SW480 (cell line): ENCODE data around the gene CSNK1A1.
"Not testable (repeated sequence)": the region's sequence is repeated elsewhere in the genome, so short reads cannot be mapped to it uniquely, and the experiment has no call there.

ENCODE experiments used
- DNase-seq: peaks from one replicate; pipeline ENCODE4 v3.0.0-alpha.2; 2016; ENCODE audit warnings: low spot score

CSNK1A1 gene

GRCh38 chr5:149490599-149491485, 60.4 kb downstream of the CSNK1A1 start:
- no peak for DNase-seq

GRCh38 chr5:149489605-149490037, 61.6 kb downstream of the CSNK1A1 start:
- no peak for DNase-seq

- no peak for DNase-seq
Measured at GRCh38 chr5:149488645-149489306, 62.5 kb downstream of the CSNK1A1 start.

DNA sequence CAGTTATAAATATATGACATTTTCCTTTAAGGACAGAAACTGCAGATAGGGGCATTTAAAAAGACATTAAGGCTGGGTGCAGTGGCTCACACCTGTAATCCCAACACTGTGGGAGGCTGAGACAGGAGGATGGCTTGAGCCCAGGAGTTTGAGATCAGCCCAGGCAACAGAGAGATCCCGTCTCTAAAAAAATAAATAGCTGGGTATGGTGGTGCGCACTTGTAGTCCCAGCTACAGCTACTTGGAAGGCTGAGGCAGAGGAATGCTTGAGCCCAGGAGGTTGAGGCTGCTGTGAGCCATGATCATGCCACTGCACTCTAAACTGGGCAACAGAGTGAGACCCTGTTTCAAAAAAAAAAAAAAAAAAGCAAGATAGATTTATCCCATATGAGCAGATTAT, 63.6 kb downstream of the CSNK1A1 start:
- DNase-seq, result no peak

DNA sequence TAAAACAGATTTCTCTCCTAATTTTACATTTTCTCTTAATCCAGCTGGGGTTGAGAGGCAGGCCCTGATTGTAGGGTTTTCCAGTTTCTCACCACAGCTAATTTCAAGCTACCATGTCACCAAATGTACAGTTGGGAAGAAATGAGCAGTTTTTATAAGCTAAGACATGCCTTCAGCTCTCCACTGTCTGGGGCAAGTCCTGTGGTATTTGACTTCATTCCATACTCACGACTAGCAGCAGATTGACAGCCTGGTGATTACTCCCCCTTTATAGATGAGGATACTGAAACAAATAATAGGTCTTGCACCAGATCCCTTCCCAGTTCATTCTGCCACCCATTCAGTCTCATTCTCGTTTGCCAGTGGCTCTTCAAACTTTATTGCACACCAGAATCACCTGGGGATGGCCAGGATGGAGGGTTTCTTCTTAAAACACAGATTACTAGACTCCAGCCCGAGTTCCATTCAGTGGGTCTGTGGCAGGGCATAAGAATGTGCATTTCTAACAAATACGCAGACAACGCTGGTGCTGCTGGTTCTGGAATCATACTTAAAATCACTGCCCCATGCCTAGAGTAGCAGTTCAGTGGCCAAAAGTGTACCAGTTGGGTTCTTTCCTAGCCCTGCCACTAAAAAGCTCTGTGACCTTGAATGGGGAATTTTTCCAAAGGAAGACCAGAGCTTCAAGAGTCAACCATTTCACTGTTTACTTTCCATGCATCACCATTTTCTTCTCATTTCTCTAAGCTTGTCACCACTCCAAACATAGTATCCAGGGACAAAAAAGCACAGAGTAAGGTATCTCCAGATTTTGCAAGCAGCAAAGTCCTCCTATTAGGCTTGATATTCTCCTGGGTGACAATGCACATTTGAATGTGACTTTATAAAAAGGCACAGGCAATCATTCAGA, 64.3 kb downstream of the CSNK1A1 start:
- peak; percentile 37 for DNase-seq

DNA sequence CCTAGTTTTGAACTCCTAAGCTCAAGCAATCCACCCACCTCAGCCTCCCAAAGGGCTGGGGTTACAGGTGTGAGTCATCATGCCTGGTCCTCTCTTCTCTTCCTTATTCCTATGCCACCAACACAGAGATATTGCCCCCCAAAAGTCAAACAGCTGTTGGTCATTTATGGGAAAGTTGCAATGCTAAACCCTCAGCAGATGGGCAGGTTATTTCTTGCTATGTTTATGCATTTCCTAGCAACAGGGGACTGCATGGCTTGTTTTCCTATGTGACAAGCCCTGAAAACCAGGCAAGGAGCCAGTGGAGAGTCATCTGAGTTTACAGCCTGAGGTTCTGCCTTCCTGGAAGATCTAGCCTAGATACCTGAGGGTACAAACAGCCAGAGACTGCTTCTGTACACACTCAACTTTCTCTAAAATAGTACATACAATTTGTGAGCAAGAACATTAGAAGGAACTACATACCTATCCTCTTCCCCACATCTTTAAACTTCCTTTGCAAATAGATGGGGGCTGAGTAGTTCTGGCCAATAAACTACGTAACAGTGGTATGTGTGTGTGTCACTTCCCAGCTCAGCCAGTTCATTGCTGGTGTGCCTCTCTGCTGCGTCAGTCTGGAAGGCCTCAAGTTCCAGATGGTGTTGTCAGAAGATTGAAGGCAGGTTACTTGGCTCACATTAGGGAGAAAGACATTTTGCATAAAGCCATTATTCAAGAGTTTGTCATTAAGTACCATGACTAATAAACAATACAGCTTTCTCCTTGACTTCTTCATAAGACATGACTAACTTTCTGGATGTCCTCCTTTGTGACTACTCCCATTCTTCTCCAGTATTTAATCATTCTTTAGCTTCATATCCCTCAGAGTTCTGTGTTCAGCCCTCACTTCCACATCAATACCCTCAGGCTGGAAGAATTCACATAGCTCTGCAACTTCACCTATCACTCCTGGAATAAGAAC, 65.3 kb downstream of the CSNK1A1 start:
- DNase-seq, result peak; percentile 72

DNA sequence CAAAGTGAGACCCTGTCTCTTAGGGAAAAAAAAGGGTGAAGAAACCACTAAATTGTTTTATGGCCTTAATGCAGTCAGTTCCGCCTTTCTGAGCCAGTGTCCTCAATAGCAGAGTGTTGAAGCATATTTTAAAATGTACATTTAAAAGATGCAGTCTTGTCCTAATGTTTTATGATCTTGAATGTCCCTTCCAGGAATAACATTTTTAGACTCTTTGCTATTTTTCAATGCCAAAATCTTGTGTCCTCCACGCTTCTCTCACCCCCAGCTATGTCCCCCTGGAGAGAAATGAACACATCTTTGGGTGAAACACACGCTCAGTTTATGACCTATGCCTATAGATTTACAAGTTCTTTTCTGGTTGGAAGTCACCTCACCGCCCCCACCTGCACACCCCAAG, 69.8 kb downstream of the CSNK1A1 start:
- DNase-seq, result no peak

GRCh38 chr5:149478761-149479160, 72.5 kb downstream of the CSNK1A1 start:
- no peak for DNase-seq

DNA sequence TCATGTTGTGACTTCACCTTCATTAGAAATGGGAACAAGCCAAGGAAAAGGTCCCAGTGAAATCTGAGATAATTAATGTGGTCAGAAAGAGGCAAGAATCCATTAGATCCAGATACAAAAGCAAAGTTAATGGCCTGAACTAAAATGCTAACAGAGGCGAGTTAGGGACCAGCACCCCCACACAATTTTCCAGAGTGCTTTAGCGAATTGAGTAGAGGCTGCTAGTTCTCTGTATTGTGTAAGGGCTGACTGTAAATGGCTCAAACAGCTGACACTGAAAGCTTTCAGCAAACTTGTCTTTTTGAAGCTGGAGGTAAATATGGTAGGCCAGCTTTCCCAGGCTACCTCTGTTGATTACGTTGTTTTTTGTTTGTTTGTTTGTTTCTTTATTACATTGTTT, 75.5 kb downstream of the CSNK1A1 start:
- no peak for DNase-seq

GRCh38 chr5:149474198-149474597, 77.0 kb downstream of the CSNK1A1 start:
- peak; percentile 53 for DNase-seq

DNA sequence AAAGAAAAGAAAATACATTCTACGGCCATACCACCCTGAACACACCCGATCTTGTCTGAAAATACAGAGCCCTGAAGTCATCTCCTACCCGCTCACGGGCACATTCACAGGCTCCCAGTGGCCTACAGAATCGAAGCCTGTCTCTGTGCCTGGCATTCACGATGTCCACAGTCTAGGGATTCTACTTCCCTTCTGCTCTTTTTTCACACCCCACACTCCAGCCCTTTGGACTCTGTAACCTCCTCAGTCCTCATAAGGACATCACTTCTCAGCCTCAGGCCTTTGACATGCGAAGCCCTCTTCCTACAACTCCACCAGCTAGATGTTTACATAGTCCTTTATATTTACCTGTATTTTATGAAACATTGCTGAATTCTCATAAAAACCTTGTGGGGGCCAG, 77.8 kb downstream of the CSNK1A1 start:
- DNase-seq, result no peak

GRCh38 chr5:149472399-149472798, 78.8 kb downstream of the CSNK1A1 start:
- DNase-seq, result no peak

- DNase-seq, result no peak
Measured at GRCh38 chr5:149471406-149472183, 79.6 kb downstream of the CSNK1A1 start.

DNA sequence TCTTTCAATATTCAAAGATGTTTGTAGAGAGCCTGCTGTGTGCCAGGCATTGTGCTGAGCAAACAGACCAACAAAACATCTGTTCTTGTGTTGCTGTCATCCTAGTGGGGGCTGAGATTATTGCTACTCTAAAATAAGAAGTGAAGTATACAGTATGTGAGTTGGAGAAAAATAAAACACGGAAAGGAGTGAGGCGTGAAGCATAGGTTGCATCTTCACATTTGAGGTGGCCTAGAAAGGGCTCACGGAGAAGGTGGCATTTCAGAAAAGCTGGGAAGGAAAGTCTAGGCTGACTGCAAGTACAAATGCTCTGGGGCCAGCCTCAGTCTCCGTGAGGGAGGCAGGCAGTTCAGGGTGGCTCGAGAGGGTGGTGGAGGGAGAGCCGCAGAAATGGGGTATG, 80.3 kb downstream of the CSNK1A1 start:
- no peak for DNase-seq

GRCh38 chr5:149466457-149466972, 84.7 kb downstream of the CSNK1A1 start:
- DNase-seq, result peak; percentile 85

GRCh38 chr5:149464796-149465489, 86.3 kb downstream of the CSNK1A1 start:
- DNase-seq, result no peak

DNA sequence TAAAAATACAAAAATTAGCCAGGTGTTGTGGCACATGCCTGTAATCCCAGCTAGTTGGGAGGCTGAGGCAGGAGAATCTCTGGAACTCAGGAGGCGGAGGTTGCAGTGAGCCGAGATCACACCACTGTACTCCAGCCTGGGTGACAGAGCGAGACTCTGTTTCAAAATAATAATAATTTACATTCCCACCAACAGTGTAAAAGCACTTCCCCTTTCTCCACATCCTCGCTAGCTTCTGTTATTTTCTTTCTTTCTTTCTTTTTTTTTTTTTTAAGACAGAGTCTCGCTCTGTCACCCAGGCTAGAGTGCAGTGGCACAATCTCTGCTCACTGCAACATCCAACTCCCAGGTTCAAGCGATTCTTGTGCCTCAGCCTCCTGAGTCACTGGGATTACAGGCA, 89.3 kb downstream of the CSNK1A1 start:
- DNase-seq, result not testable (repeated sequence)

- no peak for DNase-seq
Measured at GRCh38 chr5:149459891-149460290, 91.3 kb downstream of the CSNK1A1 start.

GRCh38 chr5:149457393-149457763, 93.9 kb downstream of the CSNK1A1 start:
- no peak for DNase-seq
